Measurements from ENCODE around the gene SBNO1.
"Not testable (repeated sequence)": the region's sequence is repeated elsewhere in the genome, so short reads cannot be mapped to it uniquely, and the experiment has no call there.

The SBNO1 gene

GRCh38 chr12:123388177-123388950, 23.7 kb upstream of the SBNO1 start:
- peak; percentile 66 for DNase-seq

- DNase-seq, result no peak
Observed at GRCh38 chr12:123387508-123388176, 23.0 kb upstream of the SBNO1 start.

- DNase-seq, result not testable (repeated sequence)
Observed at GRCh38 chr12:123385536-123385935, 20.9 kb upstream of the SBNO1 start.

- DNase-seq, result no peak
Observed at GRCh38 chr12:123384994-123385376, 20.3 kb upstream of the SBNO1 start.

- DNase-seq, result peak; percentile 41
Observed at GRCh38 chr12:123384318-123384993, 19.8 kb upstream of the SBNO1 start.

- no peak for DNase-seq
Observed at GRCh38 chr12:123382684-123383083, 18.0 kb upstream of the SBNO1 start.

GRCh38 chr12:123379391-123379790, 14.7 kb upstream of the SBNO1 start:
- no peak for DNase-seq

- not testable (repeated sequence) for DNase-seq
Observed at GRCh38 chr12:123372415-123372814, 7.8 kb upstream of the SBNO1 start.

GRCh38 chr12:123371667-123372368, 7.2 kb upstream of the SBNO1 start:
- not testable (repeated sequence) for DNase-seq

GRCh38 chr12:123369229-123369628, 4.6 kb upstream of the SBNO1 start:
- DNase-seq, result no peak

GRCh38 chr12:123368431-123368830, 3.8 kb upstream of the SBNO1 start:
- not testable (repeated sequence) for DNase-seq

- no peak for DNase-seq
Observed at GRCh38 chr12:123367511-123367910, 2.9 kb upstream of the SBNO1 start.

GRCh38 chr12:123365025-123365917, 624 bp upstream of the SBNO1 start:
- DNase-seq, result peak; percentile 99

- DNase-seq, result peak; percentile 33
Observed at GRCh38 chr12:123363740-123364531, 711 bp downstream of the SBNO1 start.

GRCh38 chr12:123363390-123363739, 1.3 kb downstream of the SBNO1 start:
- no peak for DNase-seq

GRCh38 chr12:123358035-123358434, 6.6 kb downstream of the SBNO1 start:
- DNase-seq, result no peak

GRCh38 chr12:123356159-123356670, 8.4 kb downstream of the SBNO1 start:
- no peak for DNase-seq

GRCh38 chr12:123354600-123354999, 10.0 kb downstream of the SBNO1 start:
- DNase-seq, result no peak

GRCh38 chr12:123351349-123351748, 13.3 kb downstream of the SBNO1 start:
- DNase-seq, result no peak

- no peak for DNase-seq
Observed at GRCh38 chr12:123346946-123347345, 17.7 kb downstream of the SBNO1 start.

GRCh38 chr12:123344086-123344485, 20.6 kb downstream of the SBNO1 start:
- no peak for DNase-seq

Data from NCI-H146 (cell line).